ENCODE measurements around the gene MYH7B. TPM values are rescaled to one million over a fixed set of nuclear protein-coding genes. Genes with fewer than 3 reads are reported as not detected.

Gene MYH7B
- total and polyA plus RNA-seq, 3 donors from 2014 or later: 21.8 to 30.2 (median 24.3) TPM

- intact Hi-C loops (cut with DNase I; ENCODE audit: low total_unique reads): no loop called here
- 90 to 94% methylated on average over 7 to 25 of the region's 25 CpGs for WGBS, 2 donors
- Histone ChIP-seq H3K27ac (no peak overlapping the region), H3K36me3 (ENCODE audit: low read depth, missing control alignments) (no peaks in the 10 kb centered on the region), H3K9me3 (no peaks in the 10 kb centered on the region), H3K27me3 (no peaks in the 10 kb centered on the region), H3K4me1 (no peaks in the 10 kb centered on the region), H3K4me3 (no peak overlapping the region)
- no peak for DNase-seq
- TF ChIP-seq CTCF (IDR thresholded peaks at IDR 0.05) (no peak), POLR2A (IDR thresholded peaks at IDR 0.05) (no peak)
These were observed 43.4 kb downstream of the MYH7B start for GRCh38 chr20:34999021-34999451.

- Histone ChIP-seq H3K27ac (no peak overlapping the region), H3K4me1 (no peaks in the 10 kb centered on the region), H3K9me3 (no peaks in the 10 kb centered on the region), H3K27me3 (no peaks in the 10 kb centered on the region), H3K36me3 (ENCODE audit: low read depth, missing control alignments) (no peaks in the 10 kb centered on the region), H3K4me3 (no peak overlapping the region)
- WGBS, 2 donors: 62 to 64% methylated on average over 9 to 10 of the region's 10 CpGs
- intact Hi-C loops (cut with DNase I; ENCODE audit: low total_unique reads): no loop called here
- no peak for DNase-seq
- TF ChIP-seq CTCF (IDR thresholded peaks at IDR 0.05) (no peak), POLR2A (IDR thresholded peaks at IDR 0.05) (no peak)
These were observed 44.1 kb downstream of the MYH7B start for GRCh38 chr20:34999782-35000181.

GRCh38 chr20:35000311-35000921 is 44.7 kb downstream of the MYH7B start:
- Histone ChIP-seq H3K4me1 (no peaks in the 10 kb centered on the region), H3K36me3 (ENCODE audit: low read depth, missing control alignments) (peaks cover 2% of the 10 kb centered on the region)
- 93 to 96% methylated on average over 11 to 28 of the region's 28 CpGs for WGBS, 2 donors

GRCh38 chr20:35000922-35001595 is 45.4 kb downstream of the MYH7B start:
- DNase-seq: no peak
- Histone ChIP-seq H3K27me3 (no peaks in the 10 kb centered on the region), H3K4me3 (no peak overlapping the region), H3K36me3 (ENCODE audit: low read depth, missing control alignments) (peaks cover 4% of the 10 kb centered on the region), H3K4me1 (no peaks in the 10 kb centered on the region), H3K9me3 (no peaks in the 10 kb centered on the region), H3K27ac (no peak overlapping the region)
- no peak for TF ChIP-seq POLR2A (IDR thresholded peaks at IDR 0.05)
- no peak for TF ChIP-seq CTCF (IDR thresholded peaks at IDR 0.05)
- WGBS, 2 donors: 90 to 94% methylated on average over 17 to 26 of the region's 28 CpGs
- intact Hi-C loops (cut with DNase I; ENCODE audit: low total_unique reads): no loop called here

More at GRCh38 chr20:35000311-35000921, 44.7 kb downstream of the MYH7B start:
- TF ChIP-seq POLR2A (IDR thresholded peaks at IDR 0.05) (no peak), CTCF (IDR thresholded peaks at IDR 0.05) (no peak)
- Histone ChIP-seq H3K9me3 (no peaks in the 10 kb centered on the region), H3K4me3 (no peak overlapping the region), H3K27ac (no peak overlapping the region), H3K27me3 (no peaks in the 10 kb centered on the region)
- DNase-seq: no peak
- intact Hi-C loops (cut with DNase I; ENCODE audit: low total_unique reads): no loop called here

Data from testis (tissue), 3 donors.